GM12878 (cell line): ENCODE data around the gene SKOR2. TPM values are rescaled to one million over a fixed set of nuclear protein-coding genes. Genes with fewer than 3 reads are reported as not detected.

ENCODE experiments used
- MEF2B ChIP-seq: fragments of 450-650 bp; IDR thresholded peaks from 2 replicates; pipeline ENCODE4 v1.6.1; 2018; ENCODE audit warnings: mild to moderate bottlenecking, moderate library complexity; ENCODE audit not compliant: partially characterized antibody, poor library complexity, severe bottlenecking
- MTA3 ChIP-seq: IDR thresholded peaks from 2 replicates; pipeline ENCODE4 v1.6.1; 2012; ENCODE audit warnings: low read length, inconsistent platforms, borderline replicate concordance
- PML ChIP-seq: IDR thresholded peaks from 2 replicates; pipeline ENCODE4 v1.6.1; 2012; ENCODE audit warnings: low read length, inconsistent platforms
- RAD21 ChIP-seq: IDR thresholded peaks from 2 replicates; pipeline ENCODE4 v1.6.1; 2011; ENCODE audit warnings: mild to moderate bottlenecking, low read depth, low read length, moderate library complexity; ENCODE audit not compliant: insufficient read depth
- SMARCA5 ChIP-seq: fragments of 450-650 bp; IDR thresholded peaks from 2 replicates; pipeline ENCODE4 v1.6.1; 2017; ENCODE audit warnings: mild to moderate bottlenecking
- ZNF274 ChIP-seq: IDR thresholded peaks from one replicate; pipeline ENCODE4 v1.8.0; 2011; ENCODE audit not compliant: insufficient read length, insufficient read depth
- polyA plus RNA-seq, 11 experiments: library from polyadenylated mRNA; depleted of rRNA in 4 of 11; unstranded in 6 of 11; stranded (reverse) in 5 of 11; fragments of >200 nt; fragmentation: Nextera tagmentation in 4 of 11; fragmentation: Illumina TruSeq in 1 of 11; extraction: Ambion mirVana in 4 of 11; extraction: Trizol in 1 of 11; gene quantifications; 1 replicate in 1 of 11; 2 replicates in 10 of 11; pipeline versions ENCODE4 v1.2.1 to v1.2.3, GENCODE V29; 2011 to 2016; ENCODE audit warnings: inconsistent platforms in 2 of 11, missing spikeins in 2 of 11, low read depth in 1 of 11
- total RNA-seq, 4 experiments: library from RNA; depleted of rRNA in 3 of 4; stranded (reverse); fragments of >200 nt in 3 of 4; fragmentation: Illumina TruSeq in 1 of 4; extraction: Trizol in 1 of 4; gene quantifications; 2 replicates each; pipeline versions ENCODE4 v1.2.1 to v1.2.3, GENCODE V29; 2013 to 2021
- TF ChIP-seq, protein P1 (sequence below): fragments of 450-650 bp; conservative IDR thresholded peaks from 2 replicates; pipeline ENCODE4 v1.6.1; 2017; ENCODE audit warnings: mild to moderate bottlenecking, moderate library complexity
- TF ChIP-seq, protein P2 (sequence below), 3 experiments: IDR thresholded peaks in 2 of 3; conservative IDR thresholded peaks in 1 of 3; 2 replicates each; pipeline ENCODE4 v1.5.1; 2011; ENCODE audit warnings: low read depth in 3 of 3, low read length in 3 of 3, mild to moderate bottlenecking in 3 of 3, control low read depth in 2 of 3, moderate library complexity in 2 of 3, inconsistent platforms in 1 of 3, mixed read lengths in 1 of 3; ENCODE audit not compliant: control insufficient read depth in 2 of 3, insufficient read depth in 1 of 3; ENCODE audit errors: extremely low read depth in 1 of 3
- TF ChIP-seq, protein P3 (sequence below): fragments of 450-650 bp; IDR thresholded peaks from 2 replicates; pipeline ENCODE4 v1.6.1; 2016; ENCODE audit warnings: mild to moderate bottlenecking

SKOR2 gene
- total and polyA plus RNA-seq, 10 of the 15 experiments (the other 5 are each of a cell fraction or from before 2014, with no cell fraction given): not detected

DNA sequence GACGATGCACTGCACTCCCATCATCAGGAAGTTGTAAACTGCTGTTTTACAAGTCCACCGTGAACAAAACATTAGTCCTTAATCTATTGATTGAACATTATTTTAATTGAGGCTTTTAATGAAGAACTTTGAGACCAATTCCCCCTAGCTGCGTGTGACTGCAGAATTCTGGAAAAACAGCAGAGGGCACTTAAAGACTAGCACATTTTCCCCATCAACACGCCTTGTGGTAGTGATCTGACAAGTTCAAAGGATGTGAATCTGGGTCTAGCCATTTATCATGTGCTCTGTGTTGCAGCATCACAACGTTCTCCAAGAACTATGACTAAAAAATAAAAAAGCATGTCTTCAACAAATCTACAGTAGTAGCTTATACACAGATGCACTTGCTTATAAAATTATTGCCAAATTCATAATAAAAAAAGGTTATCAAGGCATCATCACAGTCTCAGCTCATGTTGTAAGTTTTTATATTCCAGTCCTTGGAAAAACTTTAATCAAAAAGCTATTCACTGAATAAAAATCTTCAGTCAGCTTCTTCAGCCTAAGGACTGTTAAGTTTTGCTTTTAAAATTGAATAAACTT lies 35.8 kb downstream of the SKOR2 start (continued):
- TF ChIP-seq MTA3 (no peak), MEF2B (no peak), RAD21 (peak; percentile 91), ZNF274 (no peak), SMARCA5 (no peak), PML (no peak)
- TF ChIP-seq, protein P1, sequence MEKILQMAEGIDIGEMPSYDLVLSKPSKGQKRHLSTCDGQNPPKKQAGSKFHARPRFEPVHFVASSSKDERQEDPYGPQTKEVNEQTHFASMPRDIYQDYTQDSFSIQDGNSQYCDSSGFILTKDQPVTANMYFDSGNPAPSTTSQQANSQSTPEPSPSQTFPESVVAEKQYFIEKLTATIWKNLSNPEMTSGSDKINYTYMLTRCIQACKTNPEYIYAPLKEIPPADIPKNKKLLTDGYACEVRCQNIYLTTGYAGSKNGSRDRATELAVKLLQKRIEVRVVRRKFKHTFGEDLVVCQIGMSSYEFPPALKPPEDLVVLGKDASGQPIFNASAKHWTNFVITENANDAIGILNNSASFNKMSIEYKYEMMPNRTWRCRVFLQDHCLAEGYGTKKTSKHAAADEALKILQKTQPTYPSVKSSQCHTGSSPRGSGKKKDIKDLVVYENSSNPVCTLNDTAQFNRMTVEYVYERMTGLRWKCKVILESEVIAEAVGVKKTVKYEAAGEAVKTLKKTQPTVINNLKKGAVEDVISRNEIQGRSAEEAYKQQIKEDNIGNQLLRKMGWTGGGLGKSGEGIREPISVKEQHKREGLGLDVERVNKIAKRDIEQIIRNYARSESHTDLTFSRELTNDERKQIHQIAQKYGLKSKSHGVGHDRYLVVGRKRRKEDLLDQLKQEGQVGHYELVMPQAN: no peak
- TF ChIP-seq, protein P2, sequence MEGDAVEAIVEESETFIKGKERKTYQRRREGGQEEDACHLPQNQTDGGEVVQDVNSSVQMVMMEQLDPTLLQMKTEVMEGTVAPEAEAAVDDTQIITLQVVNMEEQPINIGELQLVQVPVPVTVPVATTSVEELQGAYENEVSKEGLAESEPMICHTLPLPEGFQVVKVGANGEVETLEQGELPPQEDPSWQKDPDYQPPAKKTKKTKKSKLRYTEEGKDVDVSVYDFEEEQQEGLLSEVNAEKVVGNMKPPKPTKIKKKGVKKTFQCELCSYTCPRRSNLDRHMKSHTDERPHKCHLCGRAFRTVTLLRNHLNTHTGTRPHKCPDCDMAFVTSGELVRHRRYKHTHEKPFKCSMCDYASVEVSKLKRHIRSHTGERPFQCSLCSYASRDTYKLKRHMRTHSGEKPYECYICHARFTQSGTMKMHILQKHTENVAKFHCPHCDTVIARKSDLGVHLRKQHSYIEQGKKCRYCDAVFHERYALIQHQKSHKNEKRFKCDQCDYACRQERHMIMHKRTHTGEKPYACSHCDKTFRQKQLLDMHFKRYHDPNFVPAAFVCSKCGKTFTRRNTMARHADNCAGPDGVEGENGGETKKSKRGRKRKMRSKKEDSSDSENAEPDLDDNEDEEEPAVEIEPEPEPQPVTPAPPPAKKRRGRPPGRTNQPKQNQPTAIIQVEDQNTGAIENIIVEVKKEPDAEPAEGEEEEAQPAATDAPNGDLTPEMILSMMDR (IDR thresholded peaks at IDR 0.05 in 2 of 3, conservative IDR thresholded peaks at IDR 0.05 in 1 of 3; ENCODE audit: control insufficient read depth in 2 of 3, extremely low read depth in 1 of 3, insufficient read depth in 1 of 3, low read depth in 3 of 3, low read length in 3 of 3): peak; percentile 55 to 61 (median 60); a peak in 5 of 6 replicates
- TF ChIP-seq, protein P3, sequence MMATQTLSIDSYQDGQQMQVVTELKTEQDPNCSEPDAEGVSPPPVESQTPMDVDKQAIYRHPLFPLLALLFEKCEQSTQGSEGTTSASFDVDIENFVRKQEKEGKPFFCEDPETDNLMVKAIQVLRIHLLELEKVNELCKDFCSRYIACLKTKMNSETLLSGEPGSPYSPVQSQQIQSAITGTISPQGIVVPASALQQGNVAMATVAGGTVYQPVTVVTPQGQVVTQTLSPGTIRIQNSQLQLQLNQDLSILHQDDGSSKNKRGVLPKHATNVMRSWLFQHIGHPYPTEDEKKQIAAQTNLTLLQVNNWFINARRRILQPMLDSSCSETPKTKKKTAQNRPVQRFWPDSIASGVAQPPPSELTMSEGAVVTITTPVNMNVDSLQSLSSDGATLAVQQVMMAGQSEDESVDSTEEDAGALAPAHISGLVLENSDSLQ: no peak
